KMS-11 (cell line): ENCODE measurements around the gene MST1.

Source experiments
- H2AFZ ChIP-seq: fragments of 200-600 bp; sonication (generic); 2 replicates; pipeline ENCODE4 v1.6.1; 2016; ENCODE audit warnings: antibody characterized with exemption, mixed run types, low read depth
- H3K27ac ChIP-seq: fragments of 200-600 bp; sonication (generic); 2 replicates; pipeline ENCODE4 v1.6.1; 2016; ENCODE audit warnings: mild to moderate bottlenecking, mixed run types
- H3K27me3 ChIP-seq: fragments of 200-600 bp; sonication (generic); 2 replicates; pipeline ENCODE4 v1.6.1; 2017; ENCODE audit warnings: mild to moderate bottlenecking, low read depth, mixed run types, moderate library complexity; ENCODE audit not compliant: insufficient read depth
- H3K36me3 ChIP-seq: fragments of 200-600 bp; sonication (generic); 2 replicates; pipeline ENCODE4 v1.6.1; 2017; ENCODE audit warnings: mild to moderate bottlenecking, mixed run types; ENCODE audit not compliant: insufficient read depth
- H3K4me1 ChIP-seq: fragments of 200-600 bp; sonication (generic); 2 replicates; pipeline ENCODE4 v1.6.1; 2016; ENCODE audit warnings: mild to moderate bottlenecking, low read depth, mixed run types; ENCODE audit not compliant: poor library complexity, severe bottlenecking
- H3K4me2 ChIP-seq: fragments of 200-600 bp; sonication (generic); 2 replicates; pipeline ENCODE4 v1.7.0; 2016; ENCODE audit warnings: mild to moderate bottlenecking, mixed run types
- H3K4me3 ChIP-seq: fragments of 200-600 bp; sonication (generic); IDR thresholded peaks from 2 replicates; pipeline ENCODE4 v1.6.1; 2017; ENCODE audit warnings: low read depth, low read length, mixed read lengths; ENCODE audit not compliant: insufficient read depth
- H3K79me2 ChIP-seq: fragments of 200-600 bp; sonication (generic); 2 replicates; pipeline ENCODE4 v1.6.1; 2016; ENCODE audit warnings: low read depth, mixed run types; ENCODE audit not compliant: insufficient read depth
- H3K9ac ChIP-seq: fragments of 200-600 bp; sonication (generic); 2 replicates; pipeline ENCODE4 v1.6.1; 2016; ENCODE audit warnings: mild to moderate bottlenecking, mixed run types
- H4K20me1 ChIP-seq: fragments of 200-600 bp; sonication (generic); 2 replicates; pipeline ENCODE4 v1.6.1; 2016; ENCODE audit warnings: mild to moderate bottlenecking, mixed run types; ENCODE audit not compliant: insufficient read depth
- TF ChIP-seq, protein P1 (sequence below): fragments of 200-600 bp; sonication (generic); conservative IDR thresholded peaks from 2 replicates; pipeline ENCODE4 v1.6.1; 2017; ENCODE audit warnings: low read depth, mild to moderate bottlenecking, antibody characterized with exemption, low read length, moderate library complexity, mixed read lengths

MST1 gene

DNA sequence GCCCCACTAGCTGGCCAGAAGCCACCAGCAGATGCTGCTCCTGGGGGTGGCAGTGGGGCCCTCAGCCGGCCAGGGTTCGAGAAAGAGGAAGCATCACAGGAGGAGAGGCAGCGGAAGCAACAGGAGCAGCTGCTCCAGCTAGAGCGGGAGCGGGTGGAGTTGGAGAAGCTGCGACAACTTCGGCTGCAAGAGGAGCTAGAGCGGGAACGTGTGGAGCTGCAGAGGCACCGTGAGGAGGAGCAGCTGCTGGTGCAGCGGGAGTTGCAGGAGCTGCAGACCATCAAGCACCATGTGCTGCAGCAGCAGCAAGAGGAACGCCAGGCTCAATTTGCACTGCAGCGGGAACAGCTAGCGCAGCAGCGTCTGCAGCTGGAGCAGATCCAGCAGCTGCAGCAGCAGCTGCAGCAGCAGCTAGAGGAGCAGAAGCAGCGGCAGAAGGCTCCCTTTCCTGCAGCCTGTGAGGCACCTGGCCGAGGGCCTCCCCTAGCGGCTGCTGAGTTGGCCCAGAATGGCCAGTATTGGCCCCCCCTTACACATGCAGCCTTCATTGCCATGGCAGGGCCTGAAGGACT, 32.6 kb downstream of the MST1 start:
- Histone ChIP-seq H3K27me3 (no peaks in the 10 kb centered on the region), H3K9ac (no peak overlapping the region), H2AFZ (no peak overlapping the region), H3K4me2 (no peak overlapping the region), H3K4me3 (no peak overlapping the region), H3K79me2 (no peaks in the 10 kb centered on the region), H3K27ac (no peak overlapping the region), H3K4me1 (peaks cover 7% of the 10 kb centered on the region), H3K36me3 (no peaks in the 10 kb centered on the region), H4K20me1 (no peaks in the 10 kb centered on the region)
- TF ChIP-seq, protein P1, sequence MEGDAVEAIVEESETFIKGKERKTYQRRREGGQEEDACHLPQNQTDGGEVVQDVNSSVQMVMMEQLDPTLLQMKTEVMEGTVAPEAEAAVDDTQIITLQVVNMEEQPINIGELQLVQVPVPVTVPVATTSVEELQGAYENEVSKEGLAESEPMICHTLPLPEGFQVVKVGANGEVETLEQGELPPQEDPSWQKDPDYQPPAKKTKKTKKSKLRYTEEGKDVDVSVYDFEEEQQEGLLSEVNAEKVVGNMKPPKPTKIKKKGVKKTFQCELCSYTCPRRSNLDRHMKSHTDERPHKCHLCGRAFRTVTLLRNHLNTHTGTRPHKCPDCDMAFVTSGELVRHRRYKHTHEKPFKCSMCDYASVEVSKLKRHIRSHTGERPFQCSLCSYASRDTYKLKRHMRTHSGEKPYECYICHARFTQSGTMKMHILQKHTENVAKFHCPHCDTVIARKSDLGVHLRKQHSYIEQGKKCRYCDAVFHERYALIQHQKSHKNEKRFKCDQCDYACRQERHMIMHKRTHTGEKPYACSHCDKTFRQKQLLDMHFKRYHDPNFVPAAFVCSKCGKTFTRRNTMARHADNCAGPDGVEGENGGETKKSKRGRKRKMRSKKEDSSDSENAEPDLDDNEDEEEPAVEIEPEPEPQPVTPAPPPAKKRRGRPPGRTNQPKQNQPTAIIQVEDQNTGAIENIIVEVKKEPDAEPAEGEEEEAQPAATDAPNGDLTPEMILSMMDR, result no peak

DNA sequence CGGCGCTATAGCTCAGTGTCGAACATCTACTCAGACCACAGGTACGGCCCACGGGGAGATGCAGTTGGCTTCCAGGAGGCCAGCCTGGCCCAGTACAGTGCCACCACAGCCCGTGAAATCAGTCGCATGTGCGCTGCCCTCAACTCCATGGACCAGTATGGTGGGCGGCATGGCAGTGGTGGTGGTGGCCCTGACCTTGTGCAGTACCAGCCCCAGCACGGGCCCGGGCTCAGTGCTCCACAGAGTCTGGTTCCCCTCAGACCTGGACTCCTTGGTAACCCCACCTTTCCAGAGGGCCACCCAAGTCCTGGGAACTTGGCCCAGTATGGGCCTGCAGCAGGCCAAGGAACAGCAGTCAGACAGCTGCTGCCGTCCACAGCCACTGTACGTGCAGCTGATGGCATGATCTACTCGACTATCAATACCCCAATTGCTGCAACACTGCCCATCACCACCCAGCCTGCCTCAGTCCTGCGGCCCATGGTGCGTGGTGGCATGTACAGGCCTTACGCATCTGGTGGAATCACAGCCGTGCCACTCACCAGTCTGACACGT, 33.5 kb downstream of the MST1 start:
- TF ChIP-seq, protein P1, result no peak
- Histone ChIP-seq H4K20me1 (no peaks in the 10 kb centered on the region), H3K4me2 (no peak overlapping the region), H3K27me3 (no peaks in the 10 kb centered on the region), H3K36me3 (no peaks in the 10 kb centered on the region), H3K9ac (no peak overlapping the region), H3K4me3 (no peak overlapping the region), H3K79me2 (no peaks in the 10 kb centered on the region), H2AFZ (no peak overlapping the region), H3K27ac (no peak overlapping the region), H3K4me1 (peaks cover 7% of the 10 kb centered on the region)

DNA sequence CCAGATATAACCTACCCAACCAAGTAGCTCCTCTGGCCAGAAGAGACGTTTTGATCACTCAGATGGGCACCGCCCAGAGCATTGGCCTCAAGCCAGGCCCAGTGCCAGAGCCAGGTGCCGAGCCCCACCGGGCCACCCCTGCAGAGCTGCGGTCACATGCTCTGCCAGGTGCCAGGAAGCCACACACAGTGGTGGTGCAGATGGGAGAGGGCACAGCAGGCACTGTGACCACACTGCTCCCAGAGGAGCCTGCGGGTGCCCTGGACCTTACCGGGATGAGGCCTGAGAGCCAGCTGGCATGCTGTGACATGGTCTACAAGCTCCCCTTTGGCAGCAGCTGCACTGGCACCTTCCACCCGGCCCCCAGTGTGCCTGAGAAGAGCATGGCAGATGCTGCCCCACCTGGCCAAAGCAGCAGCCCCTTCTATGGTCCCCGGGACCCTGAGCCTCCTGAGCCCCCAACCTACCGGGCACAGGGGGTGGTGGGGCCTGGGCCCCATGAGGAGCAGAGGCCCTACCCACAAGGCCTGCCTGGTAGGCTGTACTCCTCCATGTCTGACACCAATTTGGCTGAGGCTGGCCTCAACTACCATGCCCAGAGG, 34.2 kb downstream of the MST1 start:
- Histone ChIP-seq H4K20me1 (no peaks in the 10 kb centered on the region), H3K4me1 (peaks cover 7% of the 10 kb centered on the region), H3K36me3 (no peaks in the 10 kb centered on the region), H3K4me2 (no peak overlapping the region), H2AFZ (no peak overlapping the region), H3K79me2 (no peaks in the 10 kb centered on the region), H3K9ac (no peak overlapping the region), H3K27me3 (no peaks in the 10 kb centered on the region), H3K27ac (no peak overlapping the region), H3K4me3 (no peak overlapping the region)
- TF ChIP-seq, protein P1, result no peak

DNA sequence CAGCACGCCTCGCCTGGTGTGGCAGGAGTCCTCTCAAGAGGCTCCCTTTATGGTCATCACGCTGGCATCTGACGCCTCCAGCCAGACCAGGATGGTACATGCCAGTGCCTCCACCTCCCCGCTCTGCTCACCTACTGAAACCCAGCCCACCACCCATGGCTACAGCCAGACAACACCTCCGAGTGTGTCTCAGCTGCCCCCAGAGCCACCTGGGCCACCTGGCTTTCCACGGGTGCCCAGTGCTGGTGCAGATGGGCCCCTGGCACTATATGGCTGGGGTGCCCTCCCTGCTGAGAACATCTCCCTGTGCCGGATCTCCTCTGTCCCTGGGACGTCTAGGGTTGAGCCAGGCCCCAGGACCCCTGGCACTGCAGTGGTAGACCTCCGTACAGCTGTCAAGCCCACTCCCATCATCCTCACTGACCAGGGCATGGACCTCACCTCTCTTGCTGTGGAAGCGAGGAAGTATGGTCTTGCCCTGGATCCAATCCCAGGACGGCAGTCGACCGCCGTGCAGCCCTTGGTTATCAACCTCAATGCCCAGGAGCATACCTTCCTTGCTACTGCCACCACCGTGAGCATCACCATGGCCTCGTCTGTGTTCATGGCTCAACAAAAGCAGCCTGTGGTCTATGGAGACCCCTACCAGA, 35.0 kb downstream of the MST1 start:
- Histone ChIP-seq H4K20me1 (no peaks in the 10 kb centered on the region), H3K27me3 (no peaks in the 10 kb centered on the region), H3K27ac (no peak overlapping the region), H3K36me3 (no peaks in the 10 kb centered on the region), H3K4me3 (no peak overlapping the region), H3K4me1 (peaks cover 7% of the 10 kb centered on the region), H3K4me2 (no peak overlapping the region), H2AFZ (no peak overlapping the region), H3K9ac (no peak overlapping the region), H3K79me2 (no peaks in the 10 kb centered on the region)
- TF ChIP-seq, protein P1, result no peak
